SIG-M5 treated with dmso at 0.1 percent for 504 hours (cell line): ENCODE data around the gene RDH12.

ENCODE experiments used
- DNase-seq: peaks from one replicate; lab custom pipeline; 2025; ENCODE audit not compliant: unreplicated experiment; lab: John Stamatoyannopoulos, UW

Gene RDH12

GRCh38 chr14:67746927-67747326, 45.2 kb downstream of the RDH12 start:
- no peak for DNase-seq

- DNase-seq = no peak
Observed at GRCh38 chr14:67748312-67748711, 46.6 kb downstream of the RDH12 start.

GRCh38 chr14:67749341-67750084, 47.8 kb downstream of the RDH12 start:
- DNase-seq = no peak

DNA sequence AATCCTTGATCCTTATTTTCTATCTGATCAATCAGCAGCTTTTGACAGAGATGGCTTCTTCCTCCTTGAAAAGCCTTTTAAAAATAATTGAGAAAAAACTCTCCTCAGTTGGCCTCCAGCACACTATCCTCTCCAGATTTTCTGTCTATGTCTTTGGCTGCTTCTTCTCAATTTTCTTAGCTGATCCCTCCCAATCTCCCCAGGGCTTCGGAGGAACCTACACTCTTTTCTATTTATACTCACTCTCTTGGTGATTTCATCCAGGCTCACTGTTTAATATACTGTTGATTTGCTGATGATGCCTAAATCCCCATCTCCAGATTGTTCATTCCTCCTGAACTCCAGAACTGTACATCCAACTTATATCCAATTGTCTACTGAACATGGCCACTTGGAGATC, 54.8 kb downstream of the RDH12 start:
- no peak for DNase-seq

DNA sequence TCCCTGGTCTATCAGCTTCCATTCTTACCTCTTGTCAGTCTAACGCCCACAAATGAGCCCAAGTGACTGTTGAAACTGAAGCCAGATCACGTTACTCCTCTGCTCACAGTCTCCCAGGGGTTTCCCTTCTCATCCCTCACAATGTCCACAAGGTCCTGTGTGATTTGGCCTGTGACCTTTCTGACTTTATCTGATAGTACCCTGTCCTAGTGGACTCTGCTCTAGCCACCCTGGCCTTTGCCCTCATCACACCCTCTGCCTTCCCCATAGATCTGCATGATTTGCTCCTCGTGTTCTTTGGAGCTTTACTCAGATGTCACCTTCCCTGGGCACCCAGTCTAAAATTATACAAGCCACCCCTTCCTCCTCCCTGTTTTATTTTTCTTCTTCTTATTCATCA, 55.5 kb downstream of the RDH12 start:
- no peak for DNase-seq

- no peak for DNase-seq
Observed at GRCh38 chr14:67759916-67760315, 58.2 kb downstream of the RDH12 start.

GRCh38 chr14:67762051-67762450, 60.4 kb downstream of the RDH12 start:
- DNase-seq = no peak

DNA sequence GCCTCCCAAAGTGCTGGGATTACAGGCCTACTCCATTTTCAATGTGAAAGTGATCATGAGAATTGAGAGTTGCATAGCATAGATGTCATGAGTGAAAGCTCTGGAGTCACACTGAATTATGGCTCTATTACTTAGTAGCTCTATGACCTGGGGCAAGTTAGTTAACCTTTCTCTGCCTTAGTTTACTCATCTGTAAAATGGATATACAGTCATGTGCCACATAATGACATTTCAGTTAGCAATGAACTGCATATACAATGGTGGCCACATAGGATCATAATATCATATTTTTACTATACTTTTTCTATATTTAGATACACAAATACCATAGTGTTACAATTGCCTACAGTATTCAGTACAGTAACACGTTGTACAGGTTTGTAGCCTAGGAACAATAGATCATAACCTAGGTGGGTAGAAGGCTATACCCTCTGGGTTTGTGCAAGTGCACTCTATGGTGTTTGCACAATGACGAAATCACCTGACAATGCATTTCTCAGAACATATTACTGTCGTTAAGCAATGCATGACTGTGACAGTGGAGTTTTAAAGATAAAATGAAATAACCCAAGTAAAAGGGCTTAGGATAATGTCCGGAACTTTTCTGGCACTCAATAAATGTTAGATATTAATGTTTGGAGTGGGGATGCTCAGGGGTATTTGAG, 61.6 kb downstream of the RDH12 start:
- peak; percentile 52 for DNase-seq

DNA sequence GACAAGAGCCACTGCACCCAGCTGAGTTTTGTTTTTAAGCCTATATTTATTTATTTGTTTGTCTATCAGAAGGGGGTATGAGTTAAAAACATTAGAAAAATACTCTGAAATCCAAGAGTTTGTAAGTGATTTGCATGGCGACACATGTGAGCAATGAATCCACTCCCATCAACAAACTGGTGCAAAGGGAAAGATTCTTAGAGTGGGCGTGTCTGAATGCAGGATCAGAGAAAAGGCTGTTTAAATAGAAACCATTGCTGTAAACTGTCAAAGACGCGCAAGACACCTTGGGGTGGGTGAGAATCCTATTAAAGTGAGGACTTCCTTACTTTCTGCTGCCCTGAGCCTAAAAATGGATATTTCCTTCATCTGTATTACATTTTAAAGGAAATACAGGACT, 62.8 kb downstream of the RDH12 start:
- no peak for DNase-seq

- DNase-seq = peak; percentile 2
Observed at GRCh38 chr14:67765192-67765834, 63.6 kb downstream of the RDH12 start.

DNA sequence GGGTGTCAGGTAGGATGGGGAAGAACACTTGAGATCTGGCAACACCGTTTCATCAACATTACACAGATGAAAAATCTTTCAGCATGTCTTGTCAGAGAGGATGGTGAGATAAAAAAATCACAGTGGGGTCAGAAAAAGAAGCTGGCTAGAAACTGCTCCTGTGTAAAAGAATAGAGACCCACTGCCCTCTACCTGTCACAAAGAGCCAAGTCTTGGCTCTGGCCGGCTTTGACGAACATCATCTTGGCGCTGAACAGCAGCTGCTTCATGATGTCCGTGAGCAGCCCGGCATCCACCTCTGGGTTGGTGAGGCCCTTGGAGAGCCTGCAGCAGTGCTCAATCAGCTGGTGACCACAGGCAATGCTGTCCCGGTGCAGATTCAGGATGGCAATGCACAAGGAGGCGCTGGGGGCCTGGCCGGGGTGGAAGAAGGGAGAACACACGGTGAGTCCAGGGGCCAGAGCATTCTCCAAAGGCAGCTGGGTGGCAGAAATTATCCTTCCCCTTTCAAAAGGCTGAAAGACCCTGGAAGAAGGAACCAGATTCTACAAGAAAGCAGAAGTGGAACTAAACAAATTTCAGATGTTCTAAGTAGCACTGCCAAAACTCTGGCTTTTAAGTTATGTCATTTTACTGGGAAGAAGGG, 64.5 kb downstream of the RDH12 start:
- DNase-seq = peak; percentile 88

- DNase-seq = no peak
Observed at GRCh38 chr14:67768219-67768618, 66.5 kb downstream of the RDH12 start.

DNA sequence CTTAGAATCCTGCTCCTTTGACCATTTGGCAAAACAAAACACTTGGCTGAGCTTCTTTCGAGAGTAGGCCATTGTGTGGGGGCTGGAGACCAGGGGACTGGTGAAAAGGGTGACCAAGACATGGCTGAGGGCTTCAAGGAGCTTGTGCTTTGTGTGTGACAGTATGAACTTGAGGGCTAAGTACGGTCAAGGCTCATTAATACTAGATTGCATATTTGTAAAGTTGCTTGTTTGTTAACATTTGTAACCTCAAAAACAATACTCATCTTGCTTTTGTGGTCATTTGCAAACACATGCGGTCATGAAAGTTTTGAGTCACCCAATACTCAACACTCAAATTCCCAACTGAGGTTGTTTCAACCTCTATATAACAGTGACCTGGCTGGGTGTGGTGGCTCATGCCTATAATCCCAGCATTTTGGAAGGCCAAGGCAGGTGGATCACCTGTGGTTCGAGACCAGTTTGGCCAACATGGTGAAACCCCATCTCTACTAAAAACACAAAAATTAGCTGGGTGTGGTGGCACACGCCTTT, 72.2 kb downstream of the RDH12 start:
- no peak for DNase-seq

DNA sequence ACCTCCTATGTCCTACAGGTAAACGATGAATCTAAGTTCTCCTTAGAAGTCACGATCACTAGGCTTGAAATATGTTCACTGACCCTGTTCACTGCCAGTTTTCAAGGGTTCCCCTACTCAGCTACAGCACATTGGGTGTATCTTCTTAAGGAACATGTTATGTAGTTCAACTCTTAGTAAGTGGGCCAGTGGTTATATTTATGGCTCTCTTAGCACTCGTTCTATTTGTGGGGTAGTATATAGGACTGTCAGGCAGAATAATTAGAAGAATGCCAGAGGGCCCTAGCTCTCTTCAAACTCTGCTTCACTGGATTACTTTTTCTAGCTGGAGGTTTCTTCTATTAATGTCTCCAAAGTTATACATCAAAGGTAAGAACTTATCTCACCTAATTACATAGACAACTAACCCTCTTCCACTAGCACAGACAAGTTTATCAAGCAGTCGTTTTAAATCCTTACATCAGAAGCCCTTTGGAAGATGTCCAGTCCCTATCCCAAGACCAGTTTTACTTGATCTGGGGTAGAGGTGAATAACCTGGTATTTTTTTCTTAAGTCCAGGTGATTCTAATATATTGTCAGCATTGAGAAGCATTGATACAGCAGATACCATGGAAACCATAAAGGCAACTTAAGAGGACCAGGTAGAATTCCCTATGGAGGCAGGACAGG, 75.1 kb downstream of the RDH12 start:
- DNase-seq = no peak

DNA sequence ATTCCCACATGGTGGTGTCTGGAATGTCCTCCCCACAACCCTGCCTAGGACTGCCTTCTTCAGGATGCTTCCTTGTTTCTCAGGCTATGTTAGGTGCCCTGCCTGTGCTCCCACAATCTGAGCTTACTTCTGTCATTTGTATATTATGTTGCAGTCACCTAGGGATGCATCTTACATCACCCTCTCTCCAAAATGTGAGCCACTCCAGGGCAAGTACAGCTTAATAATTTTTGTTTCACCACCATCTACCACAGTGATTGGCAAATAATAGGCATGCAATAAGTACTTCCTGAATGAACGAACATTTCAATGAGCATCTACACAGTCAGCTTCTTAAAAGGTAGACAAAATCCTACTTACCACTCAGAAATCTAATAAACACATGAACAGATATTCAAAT, 77.1 kb downstream of the RDH12 start:
- no peak for DNase-seq

GRCh38 chr14:67782090-67782489, 80.4 kb downstream of the RDH12 start:
- no peak for DNase-seq
